ENCODE results near the gene SCUBE1.

The SCUBE1 gene

GRCh38 chr22:43228863-43229262 is 114.3 kb downstream of the SCUBE1 start:
- Mint-ChIP-seq H3K9me3 (no peaks in the 10 kb centered on the region), H3K4me1 (peaks cover 17% of the 10 kb centered on the region), H3K27ac (no peak overlapping the region), H3K36me3 (peaks cover 6% of the 10 kb centered on the region), H3K4me3 (no peak overlapping the region)
- DNase-seq (ENCODE audit: low spot score in 2 of 2), result no peak
- no peak for ATAC-seq

- DNase-seq (ENCODE audit: low spot score in 2 of 2) (no peak), ATAC-seq (no peak)
- Mint-ChIP-seq H3K4me1 (peaks cover 17% of the 10 kb centered on the region), H3K36me3 (peaks cover 6% of the 10 kb centered on the region), H3K27ac (no peak overlapping the region), H3K4me3 (no peak overlapping the region), H3K9me3 (no peaks in the 10 kb centered on the region)
Observed at GRCh38 chr22:43228330-43228729, 114.8 kb downstream of the SCUBE1 start.

GRCh38 chr22:43227239-43227630 is 115.9 kb downstream of the SCUBE1 start:
- H3K4me1 Mint-ChIP-seq, result peaks cover 17% of the 10 kb centered on the region
- ATAC-seq (no peak), DNase-seq (ENCODE audit: low spot score in 2 of 2) (no peak)
- no peak overlapping the region for H3K27ac Mint-ChIP-seq
- peaks cover 6% of the 10 kb centered on the region for H3K36me3 Mint-ChIP-seq
- no peak overlapping the region for H3K4me3 Mint-ChIP-seq
- H3K9me3 Mint-ChIP-seq, result no peaks in the 10 kb centered on the region

- DNase-seq (ENCODE audit: low spot score in 2 of 2), result no peak
- no peak for ATAC-seq
- H3K9me3 Mint-ChIP-seq, result no peaks in the 10 kb centered on the region
- peaks cover 6% of the 10 kb centered on the region for H3K36me3 Mint-ChIP-seq
- peaks cover 17% of the 10 kb centered on the region for H3K4me1 Mint-ChIP-seq
- peak overlapping the region; percentile 88 for H3K27ac Mint-ChIP-seq
- peak overlapping the region; percentile 36 for H3K4me3 Mint-ChIP-seq
Observed at GRCh38 chr22:43226377-43227238, 116.6 kb downstream of the SCUBE1 start.

GRCh38 chr22:43225609-43226008 is 117.6 kb downstream of the SCUBE1 start:
- peaks cover 9% of the 10 kb centered on the region for H3K4me1 Mint-ChIP-seq
- H3K9me3 Mint-ChIP-seq, result no peaks in the 10 kb centered on the region
- ATAC-seq (peak; percentile 73), DNase-seq (ENCODE audit: low spot score in 2 of 2) (no peak)
- no peaks in the 10 kb centered on the region for H3K36me3 Mint-ChIP-seq
- H3K4me3 Mint-ChIP-seq, result peak overlapping the region; percentile 36
- peak overlapping the region; percentile 88 for H3K27ac Mint-ChIP-seq

GRCh38 chr22:43222987-43223386 is 120.2 kb downstream of the SCUBE1 start:
- peaks cover 9% of the 10 kb centered on the region for H3K4me1 Mint-ChIP-seq
- H3K9me3 Mint-ChIP-seq, result no peaks in the 10 kb centered on the region
- H3K36me3 Mint-ChIP-seq, result no peaks in the 10 kb centered on the region
- no peak overlapping the region for H3K27ac Mint-ChIP-seq
- no peak for ATAC-seq
- no peak for DNase-seq (ENCODE audit: low spot score in 2 of 2)
- H3K4me3 Mint-ChIP-seq, result no peak overlapping the region

GRCh38 chr22:43222262-43222661 is 120.9 kb downstream of the SCUBE1 start:
- DNase-seq (ENCODE audit: low spot score in 2 of 2), result no peak
- Mint-ChIP-seq H3K36me3 (no peaks in the 10 kb centered on the region), H3K4me3 (no peak overlapping the region), H3K27ac (no peak overlapping the region), H3K4me1 (peaks cover 9% of the 10 kb centered on the region), H3K9me3 (no peaks in the 10 kb centered on the region)
- no peak for ATAC-seq

DNA sequence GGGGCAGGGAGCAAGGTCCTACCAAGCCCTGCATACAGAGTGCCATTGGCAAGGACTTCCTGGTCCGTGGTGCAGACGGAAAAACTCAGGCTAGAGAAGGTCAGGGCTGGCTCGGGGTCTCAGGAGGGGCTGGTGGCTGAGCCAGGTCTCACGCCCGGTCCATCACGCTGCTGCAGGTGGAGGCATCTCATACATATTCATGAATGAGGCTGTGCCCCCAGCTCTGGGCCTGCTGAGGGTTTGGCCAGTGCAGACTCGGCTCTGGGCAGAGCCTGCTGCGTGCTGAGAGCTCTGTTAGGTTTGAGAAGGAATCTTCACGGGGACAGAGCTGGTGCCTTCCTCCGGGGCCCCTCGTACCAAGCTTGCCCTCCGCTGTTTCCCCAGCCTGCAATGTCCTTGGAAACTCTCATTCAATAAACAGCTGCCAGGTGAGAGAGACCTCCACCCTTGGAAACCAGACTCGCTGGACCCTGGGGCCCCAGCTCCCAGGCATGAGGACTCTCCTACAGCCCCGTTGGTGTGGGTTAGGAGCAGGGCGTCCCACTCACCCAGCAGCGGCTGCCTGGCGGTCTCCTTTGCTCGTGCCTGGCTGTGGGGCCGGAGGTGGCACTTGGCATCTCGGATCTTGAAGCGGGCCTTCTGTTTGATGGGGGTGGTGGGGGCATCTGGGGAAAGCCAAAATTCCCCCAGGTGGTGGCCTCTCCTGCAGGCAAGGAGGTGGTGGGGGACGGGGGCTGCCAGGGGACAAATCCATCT is 122.4 kb downstream of the SCUBE1 start:
- ATAC-seq (no peak), DNase-seq (ENCODE audit: low spot score in 2 of 2) (no peak)
- H3K27ac Mint-ChIP-seq, result no peak overlapping the region
- no peaks in the 10 kb centered on the region for H3K9me3 Mint-ChIP-seq
- H3K36me3 Mint-ChIP-seq, result no peaks in the 10 kb centered on the region
- H3K4me1 Mint-ChIP-seq, result peaks cover 4% of the 10 kb centered on the region
- H3K4me3 Mint-ChIP-seq, result no peak overlapping the region

- ATAC-seq (no peak), DNase-seq (ENCODE audit: low spot score in 2 of 2) (no peak)
- no peak overlapping the region for H3K4me3 Mint-ChIP-seq
- H3K4me1 Mint-ChIP-seq, result no peaks in the 10 kb centered on the region
- no peaks in the 10 kb centered on the region for H3K9me3 Mint-ChIP-seq
- no peaks in the 10 kb centered on the region for H3K36me3 Mint-ChIP-seq
- no peak overlapping the region for H3K27ac Mint-ChIP-seq
Observed at GRCh38 chr22:43218786-43219185, 124.4 kb downstream of the SCUBE1 start.

- H3K36me3 Mint-ChIP-seq, result no peaks in the 10 kb centered on the region
- H3K4me1 Mint-ChIP-seq, result no peaks in the 10 kb centered on the region
- H3K27ac Mint-ChIP-seq, result no peak overlapping the region
- H3K4me3 Mint-ChIP-seq, result no peak overlapping the region
- H3K9me3 Mint-ChIP-seq, result no peaks in the 10 kb centered on the region
- ATAC-seq (no peak), DNase-seq (ENCODE audit: low spot score in 2 of 2) (no peak)
Observed at GRCh38 chr22:43217285-43218030, 125.7 kb downstream of the SCUBE1 start.

DNA sequence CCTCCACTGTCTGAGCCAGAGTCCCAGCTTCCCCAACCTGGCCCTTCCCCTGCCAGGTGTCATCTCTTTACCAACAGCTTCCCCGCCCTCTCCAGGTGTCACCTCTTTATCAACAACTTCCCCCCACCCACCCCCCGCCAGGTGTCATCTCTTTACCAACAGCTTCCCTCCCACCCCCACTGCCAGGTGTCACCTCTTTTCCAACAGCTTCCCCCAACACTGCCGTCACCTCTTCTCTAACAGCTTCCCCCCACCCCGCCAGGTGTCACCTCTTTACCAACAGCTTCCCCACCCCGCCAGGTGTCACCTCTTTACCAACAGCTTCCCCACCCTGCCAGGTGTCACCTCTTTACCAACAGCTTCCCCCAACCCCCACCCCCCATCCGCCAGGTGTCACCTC is 126.4 kb downstream of the SCUBE1 start:
- no peaks in the 10 kb centered on the region for H3K4me1 Mint-ChIP-seq
- no peak overlapping the region for H3K27ac Mint-ChIP-seq
- ATAC-seq, result no peak
- H3K9me3 Mint-ChIP-seq, result no peaks in the 10 kb centered on the region
- no peak for DNase-seq (ENCODE audit: low spot score in 2 of 2)
- no peaks in the 10 kb centered on the region for H3K36me3 Mint-ChIP-seq
- no peak overlapping the region for H3K4me3 Mint-ChIP-seq

- Mint-ChIP-seq H3K27ac (no peak overlapping the region), H3K4me3 (no peak overlapping the region), H3K36me3 (no peaks in the 10 kb centered on the region), H3K4me1 (no peaks in the 10 kb centered on the region), H3K9me3 (no peaks in the 10 kb centered on the region)
- no peak for ATAC-seq
- no peak for DNase-seq (ENCODE audit: low spot score in 2 of 2)
Observed at GRCh38 chr22:43213962-43214361, 129.2 kb downstream of the SCUBE1 start.

DNA sequence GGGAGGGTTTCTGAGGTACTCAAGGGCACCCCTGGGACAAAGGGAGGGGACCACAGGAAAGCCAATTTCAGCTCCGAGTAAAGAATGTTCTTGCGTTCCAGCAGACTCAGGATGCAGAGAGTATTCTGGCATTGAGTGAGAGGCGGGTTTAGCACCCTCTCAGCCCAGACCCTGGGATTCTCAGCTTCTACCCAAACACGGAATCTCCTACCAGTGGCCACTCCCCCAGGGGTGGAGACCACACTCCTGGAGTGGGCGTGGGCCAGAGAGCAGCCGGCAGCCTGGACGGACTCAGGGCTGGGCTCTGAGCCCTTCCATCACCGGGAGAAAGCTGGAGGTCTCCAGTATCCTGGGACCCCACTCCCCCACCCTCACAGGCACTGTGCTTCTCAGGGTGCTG is 130.1 kb downstream of the SCUBE1 start:
- no peaks in the 10 kb centered on the region for H3K4me1 Mint-ChIP-seq
- no peak overlapping the region for H3K27ac Mint-ChIP-seq
- DNase-seq (ENCODE audit: low spot score in 2 of 2) (no peak), ATAC-seq (no peak)
- H3K36me3 Mint-ChIP-seq, result no peaks in the 10 kb centered on the region
- no peak overlapping the region for H3K4me3 Mint-ChIP-seq
- H3K9me3 Mint-ChIP-seq, result no peaks in the 10 kb centered on the region

GRCh38 chr22:43212434-43212952 is 130.7 kb downstream of the SCUBE1 start:
- no peak for ATAC-seq
- peaks cover 5% of the 10 kb centered on the region for H3K4me1 Mint-ChIP-seq

GRCh38 chr22:43211941-43212433 is 131.2 kb downstream of the SCUBE1 start:
- H3K9me3 Mint-ChIP-seq, result no peaks in the 10 kb centered on the region
- no peak overlapping the region for H3K27ac Mint-ChIP-seq
- H3K4me3 Mint-ChIP-seq, result no peak overlapping the region
- ATAC-seq, result no peak
- H3K36me3 Mint-ChIP-seq, result no peaks in the 10 kb centered on the region
- DNase-seq (ENCODE audit: low spot score in 2 of 2), result no peak
- peaks cover 6% of the 10 kb centered on the region for H3K4me1 Mint-ChIP-seq

More at GRCh38 chr22:43212434-43212952, 130.7 kb downstream of the SCUBE1 start:
- no peak for DNase-seq (ENCODE audit: low spot score in 2 of 2)
- Mint-ChIP-seq H3K36me3 (no peaks in the 10 kb centered on the region), H3K4me3 (no peak overlapping the region), H3K9me3 (no peaks in the 10 kb centered on the region), H3K27ac (no peak overlapping the region)
